ENCODE data around the gene SLC31A1. TPM values are rescaled to one million over a fixed set of nuclear protein-coding genes. Genes with fewer than 3 reads are reported as not detected.

Gene SLC31A1
- total RNA-seq, 4 donors from 2014 or later, result 11.9 to 28.2 (median 18.2) TPM

GRCh38 chr9:113205432-113205831, 15.9 kb upstream of the SLC31A1 start:
- no peak for TF ChIP-seq CTCF (IDR thresholded peaks at IDR 0.05; ENCODE audit: low read depth)

- no peak for TF ChIP-seq CTCF (IDR thresholded peaks at IDR 0.05; ENCODE audit: low read depth)
Measured at GRCh38 chr9:113205861-113206260, 15.5 kb upstream of the SLC31A1 start.

DNA sequence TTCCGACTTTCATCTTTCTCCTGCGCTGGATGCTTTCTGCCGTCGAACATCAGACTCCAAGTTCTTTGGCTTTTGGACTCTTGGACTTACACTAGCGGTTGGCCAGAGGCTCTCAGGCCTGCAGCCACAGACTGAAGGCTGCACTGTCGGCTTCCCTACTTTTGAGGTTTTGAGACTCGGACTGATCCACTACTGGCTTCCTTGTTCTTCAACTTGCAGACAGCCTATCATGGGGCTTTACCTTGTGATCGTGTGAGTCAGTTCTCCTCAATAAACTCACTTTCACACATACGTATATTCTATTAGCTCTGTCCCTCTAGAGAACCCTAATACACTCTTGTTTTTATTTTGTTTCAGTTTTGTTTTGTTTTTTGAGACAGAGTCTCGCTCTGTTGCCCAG, 10.5 kb upstream of the SLC31A1 start:
- no peak for TF ChIP-seq CTCF (IDR thresholded peaks at IDR 0.05; ENCODE audit: low read depth)

DNA sequence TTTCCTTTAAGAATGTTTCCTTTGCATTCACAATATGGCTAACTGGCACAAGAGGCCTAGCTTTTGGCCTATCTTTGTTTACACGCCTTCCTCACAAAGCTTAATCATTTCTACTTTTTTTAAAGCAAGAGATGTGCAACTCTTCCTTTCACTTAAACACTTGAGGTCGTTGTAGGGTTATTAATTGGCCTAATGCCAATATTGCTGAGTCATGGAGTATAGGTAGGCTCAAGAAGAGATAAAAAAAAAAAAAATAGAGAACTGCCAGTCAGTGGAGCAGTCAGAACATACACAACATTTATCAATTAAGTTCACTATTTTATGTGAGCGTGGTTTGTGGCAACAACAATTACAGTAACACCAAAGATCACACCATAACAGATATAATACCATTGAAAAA, 6.2 kb upstream of the SLC31A1 start:
- no peak for TF ChIP-seq CTCF (IDR thresholded peaks at IDR 0.05; ENCODE audit: low read depth)

DNA sequence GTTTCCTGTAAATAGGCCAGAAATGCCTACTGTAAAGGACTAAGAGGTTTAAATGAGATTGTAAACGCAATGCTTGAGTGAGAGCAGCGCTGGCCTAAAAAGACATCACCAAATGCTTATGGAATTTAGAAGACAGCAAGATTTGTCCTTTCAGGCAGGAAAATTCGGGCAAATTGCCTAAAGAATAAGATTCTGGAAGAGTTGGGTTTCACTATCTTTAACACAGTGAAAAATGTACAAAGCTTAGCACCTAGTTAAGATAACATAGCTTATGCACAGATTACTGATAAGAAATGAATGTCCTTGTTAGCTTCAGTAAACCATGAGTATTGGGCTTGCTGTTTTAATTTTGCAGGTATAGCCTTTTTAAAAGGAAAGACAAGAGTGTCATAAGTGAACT, 4.9 kb upstream of the SLC31A1 start:
- no peak for TF ChIP-seq CTCF (IDR thresholded peaks at IDR 0.05; ENCODE audit: low read depth)

GRCh38 chr9:113219186-113219936, 2.0 kb upstream of the SLC31A1 start:
- TF ChIP-seq CTCF (IDR thresholded peaks at IDR 0.05; ENCODE audit: low read depth), result no peak

- TF ChIP-seq CTCF (IDR thresholded peaks at IDR 0.05; ENCODE audit: low read depth), result no peak
Measured at GRCh38 chr9:113219969-113220368, 1.4 kb upstream of the SLC31A1 start.
